H9 (cell line): Measurements from ENCODE around the gene ABHD15. TPM values are rescaled to one million over a fixed set of nuclear protein-coding genes. Genes with fewer than 3 reads are reported as not detected.

Source experiments
- DNase-seq: peaks from one replicate; pipeline ENCODE4 v3.0.0-alpha.2; 2017
- H2AFZ ChIP-seq: one replicate; pipeline ENCODE4 v1.6.1; 2013; ENCODE audit warnings: mild to moderate bottlenecking, low read length, control low read depth, moderate library complexity
- H2AK5ac ChIP-seq: 2 replicates; pipeline ENCODE4 v1.6.1; 2013; ENCODE audit warnings: low read length, control low read depth, mixed read lengths; ENCODE audit not compliant: insufficient read length
- H2BK120ac ChIP-seq: one replicate; pipeline ENCODE4 v1.6.1; 2013; ENCODE audit warnings: low read depth, mild to moderate bottlenecking, low read length, control low read depth, inconsistent platforms; ENCODE audit not compliant: poor library complexity, severe bottlenecking
- H2BK12ac ChIP-seq: 2 replicates; pipeline ENCODE4 v1.6.1; 2013; ENCODE audit warnings: low read length, control low read depth, mixed read lengths, low read depth; ENCODE audit not compliant: insufficient read length
- H2BK15ac ChIP-seq: 2 replicates; pipeline ENCODE4 v1.6.1; 2013; ENCODE audit warnings: low read depth, low read length, control low read depth
- H2BK20ac ChIP-seq: one replicate; pipeline ENCODE4 v1.6.1; 2013; ENCODE audit warnings: low read depth, mild to moderate bottlenecking, low read length, control low read depth, inconsistent platforms; ENCODE audit not compliant: poor library complexity, severe bottlenecking
- H2BK5ac ChIP-seq: 2 replicates; pipeline ENCODE4 v1.6.1; 2013; ENCODE audit warnings: low read length, control low read depth, mixed read lengths; ENCODE audit not compliant: insufficient read length
- H3K14ac ChIP-seq: 2 replicates; pipeline ENCODE4 v1.6.1; 2013; ENCODE audit warnings: low read length, control low read depth; ENCODE audit not compliant: insufficient read depth
- H3K18ac ChIP-seq: 2 replicates; pipeline ENCODE4 v1.6.1; 2013; ENCODE audit warnings: low read depth, mild to moderate bottlenecking, mixed read lengths, low read length, control low read depth; ENCODE audit not compliant: insufficient read length
- H3K23ac ChIP-seq: 2 replicates; pipeline ENCODE4 v1.6.1; 2013; ENCODE audit warnings: low read length, control low read depth, mixed read lengths, low read depth; ENCODE audit not compliant: insufficient read length
- H3K23me2 ChIP-seq: 2 replicates; pipeline ENCODE4 v1.6.1; 2013; ENCODE audit warnings: low read depth, mild to moderate bottlenecking, mixed read lengths, low read length, control low read depth; ENCODE audit not compliant: insufficient read length, poor library complexity, severe bottlenecking
- H3K27ac ChIP-seq: 2 replicates; pipeline ENCODE4 v1.5.1; 2013; ENCODE audit warnings: low read length, control low read depth, mixed read lengths, low read depth; ENCODE audit not compliant: insufficient read length
- H3K27me3 ChIP-seq: 2 replicates; pipeline ENCODE4 v1.6.1; 2013; ENCODE audit warnings: low read length, control low read depth, inconsistent platforms; ENCODE audit not compliant: insufficient read depth
- H3K4ac ChIP-seq: 2 replicates; pipeline ENCODE4 v1.6.1; 2013; ENCODE audit warnings: low read depth, mild to moderate bottlenecking, control low read depth, inconsistent platforms, low read length, moderate library complexity
- H3K4me1 ChIP-seq: 2 replicates; pipeline ENCODE4 v1.6.1; 2013; ENCODE audit warnings: low read length, control low read depth, inconsistent platforms; ENCODE audit not compliant: insufficient read depth
- H3K4me2 ChIP-seq: 2 replicates; pipeline ENCODE4 v1.6.1; 2013; ENCODE audit warnings: low read length, control low read depth, mixed read lengths; ENCODE audit not compliant: insufficient read length, insufficient read depth
- H3K56ac ChIP-seq: 2 replicates; pipeline ENCODE4 v1.6.1; 2013; ENCODE audit warnings: low read depth, mild to moderate bottlenecking, mixed read lengths, low read length, control low read depth; ENCODE audit not compliant: insufficient read length
- H3K79me1 ChIP-seq: 2 replicates; pipeline ENCODE4 v1.6.1; 2013; ENCODE audit warnings: low read depth, mild to moderate bottlenecking, moderate library complexity, low read length, control low read depth, inconsistent platforms; ENCODE audit not compliant: insufficient read depth, poor library complexity, severe bottlenecking
- H3K79me2 ChIP-seq: 2 replicates; pipeline ENCODE4 v1.6.1; 2013; ENCODE audit warnings: low read length, control low read depth, inconsistent platforms; ENCODE audit not compliant: insufficient read depth
- H3K9ac ChIP-seq: 2 replicates; pipeline ENCODE4 v1.6.1; 2013; ENCODE audit warnings: low read length, control low read depth, mixed read lengths; ENCODE audit not compliant: insufficient read length; ENCODE audit errors: extremely low read depth
- H3K9me3 ChIP-seq: one replicate; pipeline ENCODE4 v1.6.1; 2013; ENCODE audit warnings: low read depth, low read length, inconsistent platforms; ENCODE audit not compliant: control insufficient read depth
- H3T11ph ChIP-seq: one replicate; pipeline ENCODE4 v1.6.1; 2013; ENCODE audit warnings: mild to moderate bottlenecking, low read length, control low read depth, inconsistent platforms
- H4K20me1 ChIP-seq: one replicate; pipeline ENCODE4 v1.6.1; 2013; ENCODE audit not compliant: control insufficient read depth, insufficient read length, insufficient read depth
- H4K5ac ChIP-seq: 2 replicates; pipeline ENCODE4 v1.6.1; 2013; ENCODE audit warnings: low read depth, mild to moderate bottlenecking, mixed read lengths, low read length, control low read depth; ENCODE audit not compliant: insufficient read length
- H4K8ac ChIP-seq: replicated peaks from 2 replicates; pipeline ENCODE4 v1.6.1; 2013; ENCODE audit warnings: low read length, control low read depth, mixed read lengths, low read depth; ENCODE audit not compliant: insufficient read length
- H4K91ac ChIP-seq: 2 replicates; pipeline ENCODE4 v1.6.1; 2013; ENCODE audit warnings: low read depth, mild to moderate bottlenecking, moderate library complexity, mixed read lengths, low read length, control low read depth; ENCODE audit not compliant: insufficient read length
- H3K27ac Mint-ChIP-seq, 3 experiments: 2 replicates in 2 of 3; 3 replicates in 1 of 3; pipeline ENCODE4 v1.8.0; 2020 to 2021; ENCODE audit warnings: mixed read lengths in 3 of 3, mild to moderate bottlenecking in 1 of 3, moderate library complexity in 1 of 3
- H3K27me3 Mint-ChIP-seq: 2 replicates; pipeline ENCODE4 v1.8.0; 2021; ENCODE audit warnings: low read depth, mild to moderate bottlenecking, moderate library complexity, mixed read lengths
- H3K36me3 Mint-ChIP-seq, 3 experiments: 2 replicates in 2 of 3; 3 replicates in 1 of 3; pipeline ENCODE4 v1.8.0; 2020 to 2021; ENCODE audit warnings: low read depth in 3 of 3, mixed read lengths in 3 of 3; ENCODE audit not compliant: insufficient read depth in 1 of 3
- H3K4me1 Mint-ChIP-seq, 2 experiments: 2 replicates each; pipeline ENCODE4 v1.8.0; 2020; ENCODE audit warnings: mixed read lengths in 2 of 2
- H3K4me3 Mint-ChIP-seq, 2 experiments: 2 replicates in 1 of 2; 3 replicates in 1 of 2; pipeline ENCODE4 v1.8.0; 2020 to 2021; ENCODE audit warnings: mild to moderate bottlenecking in 2 of 2, mixed read lengths in 2 of 2, moderate library complexity in 1 of 2
- H3K9me3 Mint-ChIP-seq, 2 experiments: 2 replicates in 1 of 2; 3 replicates in 1 of 2; pipeline ENCODE4 v1.8.0; 2020; ENCODE audit warnings: mild to moderate bottlenecking in 2 of 2, mixed read lengths in 2 of 2, moderate library complexity in 1 of 2
- WGBS: extraction: QIAGEN DNeasy Blood & Tissue Kit; methylation state at CpG from one replicate; pipeline ENCODE4 v1.1.7; 2013; ENCODE audit warnings: missing lambda C conversion rate, low lambda C conversion rate, mixed read lengths; ENCODE audit not compliant: insufficient read length; ENCODE audit errors: extremely low coverage; 5-methylcytosine and 5-hydroxymethylcytosine counted together
- total RNA-seq: library from RNA; stranded (reverse); gene quantifications from 2 replicates; pipeline ENCODE4 v1.2.1, GENCODE V29; 2021
- TF ChIP-seq, protein P1 (sequence below): fragments of 200-600 bp; sonication (generic); conservative IDR thresholded peaks from 3 replicates; pipeline ENCODE4 v1.8.0; 2021; ENCODE audit warnings: antibody characterized with exemption, mild to moderate bottlenecking

ABHD15 gene
- total RNA-seq, 1 experiment from 2014 or later, result 2.5 TPM

DNA sequence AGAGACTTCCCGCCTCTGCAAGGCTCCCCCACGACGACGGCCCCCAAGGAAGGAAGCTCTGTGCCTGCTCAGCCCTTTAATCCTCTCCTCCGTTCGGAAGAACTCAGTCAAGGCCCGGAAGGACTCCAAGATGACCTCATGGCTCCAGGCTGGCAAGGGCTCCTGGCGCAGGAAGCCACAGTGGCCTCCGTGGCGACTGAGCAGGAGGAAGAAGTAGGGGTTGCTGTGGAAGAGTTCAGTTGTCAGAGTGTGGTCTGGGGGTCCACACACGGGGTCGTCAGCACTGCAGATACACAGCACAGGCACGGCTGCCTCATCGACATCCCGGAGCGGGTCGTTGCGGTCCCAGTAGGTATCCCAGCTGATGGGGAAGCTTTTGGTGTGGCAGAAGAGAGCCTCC lies 4.2 kb downstream of the ABHD15 start:
- no peak overlapping the region; a peak in 1 of 7 replicates for H3K27ac Mint-ChIP-seq
- H4K5ac ChIP-seq, result no peak overlapping the region
- no peak overlapping the region for H3K23ac ChIP-seq
- no peaks in the 10 kb centered on the region; a peak in 1 of 7 replicates for H3K36me3 Mint-ChIP-seq
- no peak overlapping the region for H3K4me2 ChIP-seq
- no peak overlapping the region for H2AFZ ChIP-seq
- H3K27me3 ChIP-seq, result peaks cover 8% of the 10 kb centered on the region; the same call in 1 of the 2 replicates
- H2BK5ac ChIP-seq, result no peak overlapping the region
- no peak overlapping the region for H2BK20ac ChIP-seq
- no peaks in the 10 kb centered on the region for H4K20me1 ChIP-seq
- H3K4ac ChIP-seq, result no peak overlapping the region
- no peak overlapping the region for H4K91ac ChIP-seq
- H3K27ac ChIP-seq, result no peak overlapping the region
- no peak overlapping the region; a peak in 1 of 5 replicates for H3K4me3 Mint-ChIP-seq
- no peaks in the 10 kb centered on the region for H3K9me3 ChIP-seq
- H2BK15ac ChIP-seq, result no peak overlapping the region
- H3K9ac ChIP-seq, result no peak overlapping the region
- peaks cover 5 to 8% of the 10 kb centered on the region in 2 experiments for H3K4me1 Mint-ChIP-seq
- H3K18ac ChIP-seq, result no peak overlapping the region
- no peak overlapping the region for H3K56ac ChIP-seq
- no peak overlapping the region for H2AK5ac ChIP-seq
- no peaks in the 10 kb centered on the region for H3K9me3 Mint-ChIP-seq
- no peak overlapping the region for H3T11ph ChIP-seq
- H3K79me1 ChIP-seq, result no peaks in the 10 kb centered on the region
- DNase-seq, result no peak
- H3K27me3 Mint-ChIP-seq, result peaks cover 40% of the 10 kb centered on the region
- TF ChIP-seq, protein P1, sequence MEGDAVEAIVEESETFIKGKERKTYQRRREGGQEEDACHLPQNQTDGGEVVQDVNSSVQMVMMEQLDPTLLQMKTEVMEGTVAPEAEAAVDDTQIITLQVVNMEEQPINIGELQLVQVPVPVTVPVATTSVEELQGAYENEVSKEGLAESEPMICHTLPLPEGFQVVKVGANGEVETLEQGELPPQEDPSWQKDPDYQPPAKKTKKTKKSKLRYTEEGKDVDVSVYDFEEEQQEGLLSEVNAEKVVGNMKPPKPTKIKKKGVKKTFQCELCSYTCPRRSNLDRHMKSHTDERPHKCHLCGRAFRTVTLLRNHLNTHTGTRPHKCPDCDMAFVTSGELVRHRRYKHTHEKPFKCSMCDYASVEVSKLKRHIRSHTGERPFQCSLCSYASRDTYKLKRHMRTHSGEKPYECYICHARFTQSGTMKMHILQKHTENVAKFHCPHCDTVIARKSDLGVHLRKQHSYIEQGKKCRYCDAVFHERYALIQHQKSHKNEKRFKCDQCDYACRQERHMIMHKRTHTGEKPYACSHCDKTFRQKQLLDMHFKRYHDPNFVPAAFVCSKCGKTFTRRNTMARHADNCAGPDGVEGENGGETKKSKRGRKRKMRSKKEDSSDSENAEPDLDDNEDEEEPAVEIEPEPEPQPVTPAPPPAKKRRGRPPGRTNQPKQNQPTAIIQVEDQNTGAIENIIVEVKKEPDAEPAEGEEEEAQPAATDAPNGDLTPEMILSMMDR, result no peak
- H3K79me2 ChIP-seq, result no peaks in the 10 kb centered on the region
- H3K23me2 ChIP-seq, result peaks cover 6% of the 10 kb centered on the region
- H4K8ac ChIP-seq, result no peak overlapping the region
- no peak overlapping the region for H3K14ac ChIP-seq
- H2BK120ac ChIP-seq, result no peak overlapping the region
- H2BK12ac ChIP-seq, result no peak overlapping the region
- no CpG with 5 or more reads among the region's 18 CpGs for WGBS
- no peaks in the 10 kb centered on the region for H3K4me1 ChIP-seq
